GM23248 (cell line): ENCODE data around the gene BSG. TPM values are rescaled to one million over a fixed set of nuclear protein-coding genes. Genes with fewer than 3 reads are reported as not detected.

Experiments used
- DNase-seq: peaks from one replicate; pipeline ENCODE4 v3.0.0-alpha.2; 2015
- H2AFZ ChIP-seq: fragments of 200-600 bp; sonication (generic); 2 replicates; pipeline ENCODE4 v1.6.1; 2016; ENCODE audit warnings: antibody characterized with exemption
- H3F3A ChIP-seq: fragments of 200-600 bp; sonication (generic); 2 replicates; pipeline ENCODE4 v1.6.1; 2016; ENCODE audit warnings: mild to moderate bottlenecking, antibody characterized with exemption, mixed run types; ENCODE audit not compliant: insufficient read depth
- H3K27ac ChIP-seq: fragments of 200-600 bp; sonication (generic); 2 replicates; pipeline ENCODE4 v1.5.1; 2016; ENCODE audit warnings: mild to moderate bottlenecking
- H3K27me3 ChIP-seq: fragments of 200-600 bp; sonication (generic); replicated peaks from 2 replicates; pipeline ENCODE4 v1.6.1; 2016; ENCODE audit warnings: mild to moderate bottlenecking; ENCODE audit not compliant: insufficient read depth
- H3K36me3 ChIP-seq: fragments of 200-600 bp; sonication (generic); 2 replicates; pipeline ENCODE4 v1.6.1; 2016; ENCODE audit warnings: low read depth, mild to moderate bottlenecking
- H3K4me1 ChIP-seq: fragments of 200-600 bp; sonication (generic); 2 replicates; pipeline ENCODE4 v1.6.1; 2016; ENCODE audit warnings: mild to moderate bottlenecking; ENCODE audit not compliant: insufficient read depth
- H3K4me2 ChIP-seq: fragments of 200-600 bp; sonication (generic); one replicate; pipeline ENCODE4 v1.6.1; 2016; ENCODE audit warnings: mild to moderate bottlenecking; ENCODE audit not compliant: unreplicated experiment
- H3K4me3 ChIP-seq: fragments of 200-600 bp; sonication (generic); 2 replicates; pipeline ENCODE4 v1.5.1; 2016; ENCODE audit warnings: mild to moderate bottlenecking
- H3K79me2 ChIP-seq: fragments of 200-600 bp; sonication (generic); 2 replicates; pipeline ENCODE4 v1.6.1; 2016; ENCODE audit warnings: mild to moderate bottlenecking; ENCODE audit not compliant: insufficient read depth
- H3K9ac ChIP-seq: fragments of 200-600 bp; sonication (generic); 2 replicates; pipeline ENCODE4 v1.6.1; 2016; ENCODE audit warnings: mild to moderate bottlenecking
- H3K9me2 ChIP-seq: fragments of 200-600 bp; sonication (generic); 2 replicates; pipeline ENCODE4 v1.6.1; 2016; ENCODE audit warnings: mixed run types, mild to moderate bottlenecking, moderate library complexity; ENCODE audit not compliant: insufficient read depth
- H3K9me3 ChIP-seq: fragments of 200-600 bp; sonication (generic); one replicate; pipeline ENCODE4 v1.6.1; 2017; ENCODE audit warnings: low read depth
- H4K20me1 ChIP-seq: fragments of 200-600 bp; sonication (generic); 2 replicates; pipeline ENCODE4 v1.6.0; 2016; ENCODE audit not compliant: insufficient read depth
- EZH2 ChIP-seq: fragments of 200-600 bp; sonication (generic); IDR thresholded peaks from 2 replicates; pipeline ENCODE4 v1.6.1; 2018; ENCODE audit warnings: antibody characterized with exemption, mild to moderate bottlenecking; ENCODE audit not compliant: insufficient read depth, poor library complexity, severe bottlenecking
- EZH2phosphoT487 ChIP-seq: fragments of 200-600 bp; sonication (generic); IDR thresholded peaks from 2 replicates; pipeline ENCODE4 v1.6.1; 2018; ENCODE audit warnings: antibody characterized with exemption, moderate library complexity, mild to moderate bottlenecking, low read depth; ENCODE audit not compliant: insufficient read depth
- WGBS, 2 experiments: methylation state at CpG; one replicate each; pipeline ENCODE4 v1.1.6; 2015 to 2017; ENCODE audit warnings: low lambda C conversion rate in 2 of 2, low coverage in 1 of 2; ENCODE audit errors: missing lambda C conversion rate in 2 of 2; 5-methylcytosine and 5-hydroxymethylcytosine counted together
- in situ Hi-C: fragments of 300-500 bp; cut with MboI; formaldehyde crosslinking; loops from 2 replicates; pipeline ENCODE4 v1.15.0; 2020
- polyA plus RNA-seq: library from polyadenylated mRNA; unstranded; fragments of >200 nt; fragmentation: Nextera tagmentation; extraction: Ambion mirVana; gene quantifications from 2 replicates; pipeline ENCODE4 v1.2.1, GENCODE V29; 2016
- total RNA-seq: library from RNA; depleted of rRNA; stranded (reverse); fragments of >200 nt; shearing (Covaris generic); gene quantifications from 2 replicates; pipeline ENCODE4 v1.2.3, GENCODE V29; 2014

BSG gene
- total and polyA plus RNA-seq, 2 experiments from 2014 or later, result 939 to 955 TPM

- no peaks in the 10 kb centered on the region for H3K79me2 ChIP-seq
- H3F3A ChIP-seq, result no peaks in the 10 kb centered on the region
- DNase-seq, result no peak
- no peaks in the 10 kb centered on the region for H3K9me2 ChIP-seq
- H3K9ac ChIP-seq, result no peak overlapping the region
- no peak overlapping the region for H3K4me2 ChIP-seq
- no peaks in the 10 kb centered on the region for H3K27me3 ChIP-seq
- H4K20me1 ChIP-seq, result no peaks in the 10 kb centered on the region
- no peak overlapping the region for H3K4me3 ChIP-seq
- no peaks in the 10 kb centered on the region for H3K36me3 ChIP-seq
- H3K4me1 ChIP-seq, result no peaks in the 10 kb centered on the region
- in situ Hi-C loops, result no loop called here
- no peak for TF ChIP-seq EZH2phosphoT487
- TF ChIP-seq EZH2, result no peak
- no peak overlapping the region for H2AFZ ChIP-seq
- H3K9me3 ChIP-seq, result no peaks in the 10 kb centered on the region
- WGBS, 2 experiments, result 95 to 96% methylated on average over 12 to 14 of the region's 14 CpGs
- H3K27ac ChIP-seq, result no peak overlapping the region
Measured at GRCh38 chr19:555474-555808, 17.0 kb upstream of the BSG start.

GRCh38 chr19:556611-557382 lies 15.6 kb upstream of the BSG start:
- Histone ChIP-seq H3K36me3 (no peaks in the 10 kb centered on the region), H3K9me3 (no peaks in the 10 kb centered on the region), H3K9ac (no peak overlapping the region), H3K4me3 (no peak overlapping the region), H3K9me2 (no peaks in the 10 kb centered on the region), H2AFZ (no peak overlapping the region), H3K4me2 (no peak overlapping the region), H3K27me3 (no peaks in the 10 kb centered on the region), H3K4me1 (no peaks in the 10 kb centered on the region), H4K20me1 (no peaks in the 10 kb centered on the region), H3K79me2 (no peaks in the 10 kb centered on the region), H3K27ac (no peak overlapping the region), H3F3A (no peaks in the 10 kb centered on the region)
- in situ Hi-C loops, result no loop called here
- 71 to 72% methylated on average over 23 to 31 of the region's 31 CpGs for WGBS, 2 experiments
- TF ChIP-seq EZH2 (no peak), EZH2phosphoT487 (no peak)
- no peak for DNase-seq

GRCh38 chr19:558770-559439 lies 13.5 kb upstream of the BSG start:
- no peak for TF ChIP-seq EZH2
- no peak for TF ChIP-seq EZH2phosphoT487
- no peaks in the 10 kb centered on the region for H3K27me3 ChIP-seq
- H3K79me2 ChIP-seq, result no peaks in the 10 kb centered on the region
- no peaks in the 10 kb centered on the region for H3K36me3 ChIP-seq
- H3K9me3 ChIP-seq, result no peaks in the 10 kb centered on the region
- in situ Hi-C loops, result no loop called here
- H3K9ac ChIP-seq, result no peak overlapping the region
- no peak overlapping the region for H3K27ac ChIP-seq
- WGBS, 2 experiments, result 48 to 55% methylated on average over 15 to 21 of the region's 21 CpGs
- no peaks in the 10 kb centered on the region for H3K9me2 ChIP-seq
- H3F3A ChIP-seq, result no peaks in the 10 kb centered on the region
- H4K20me1 ChIP-seq, result no peaks in the 10 kb centered on the region
- H2AFZ ChIP-seq, result no peak overlapping the region
- H3K4me3 ChIP-seq, result no peak overlapping the region
- DNase-seq, result no peak
- no peak overlapping the region for H3K4me2 ChIP-seq
- H3K4me1 ChIP-seq, result no peaks in the 10 kb centered on the region

GRCh38 chr19:560121-560520 lies 12.3 kb upstream of the BSG start:
- Histone ChIP-seq H3K79me2 (no peaks in the 10 kb centered on the region), H3F3A (no peaks in the 10 kb centered on the region), H3K9ac (no peak overlapping the region), H3K4me1 (no peaks in the 10 kb centered on the region), H3K9me3 (no peaks in the 10 kb centered on the region), H3K27me3 (no peaks in the 10 kb centered on the region), H3K27ac (no peak overlapping the region), H3K4me2 (no peak overlapping the region), H2AFZ (no peak overlapping the region), H3K4me3 (no peak overlapping the region), H4K20me1 (no peaks in the 10 kb centered on the region), H3K9me2 (no peaks in the 10 kb centered on the region), H3K36me3 (no peaks in the 10 kb centered on the region)
- DNase-seq, result no peak
- no peak for TF ChIP-seq EZH2
- no peak for TF ChIP-seq EZH2phosphoT487
- WGBS, 2 experiments, result 72 to 73% methylated on average over 12 of the region's 12 CpGs
- in situ Hi-C loops, result no loop called here
